Activated naive CD4-positive, alpha-beta T cell treated with anti-CD3 and anti-CD28 coated beads for 36 hours (primary cell): ENCODE measurements around the gene WDR13. TPM values are rescaled to one million over a fixed set of nuclear protein-coding genes. Genes with fewer than 3 reads are reported as not detected.
A peak's percentile ranks its signal among the peaks of the same experiment; 100 is the strongest.
"Not testable (repeated sequence)": the region's sequence is repeated elsewhere in the genome, so short reads cannot be mapped to it uniquely, and the experiment has no call there.

Source experiments
- CTCF ChIA-PET: fragments of 350-600 bp; sonication (Branson Sonifier 250); formaldehyde crosslinking; loops from one replicate; lab custom pipeline; 2021; ENCODE audit warnings: antibody characterized with exemption; lab: Charles Lee
- DNase-seq: peaks from one replicate; pipeline ENCODE4 v3.0.0-alpha.2; 2020
- H3K27ac Mint-ChIP-seq: one replicate; pipeline ENCODE4 v1.8.0; 2021; ENCODE audit warnings: mild to moderate bottlenecking, mixed read lengths
- H3K27me3 Mint-ChIP-seq: one replicate; pipeline ENCODE4 v1.8.0; 2021; ENCODE audit warnings: low read depth, mixed read lengths
- H3K36me3 Mint-ChIP-seq: one replicate; pipeline ENCODE4 v1.8.0; 2021; ENCODE audit warnings: low read depth, mixed read lengths
- H3K4me1 Mint-ChIP-seq: one replicate; pipeline ENCODE4 v1.8.0; 2021; ENCODE audit warnings: low read depth, mixed read lengths
- H3K4me3 Mint-ChIP-seq: one replicate; pipeline ENCODE4 v1.8.0; 2021; ENCODE audit warnings: mild to moderate bottlenecking, moderate library complexity, mixed read lengths
- H3K9me3 Mint-ChIP-seq: one replicate; pipeline ENCODE4 v1.8.0; 2021; ENCODE audit warnings: mixed read lengths
- intact Hi-C: fragments of 100-400 bp; cut with micrococcal nuclease; formaldehyde crosslinking; loops from one replicate; pipeline ENCODE4 v1.15.1; 2023
- total RNA-seq, 2 experiments: library from RNA; stranded (reverse); gene quantifications; one replicate each; pipeline ENCODE4 v1.2.3, GENCODE V29; 2021

Gene WDR13
- total RNA-seq, 2 experiments from 2014 or later, result 37.0 to 40.1 TPM

DNA sequence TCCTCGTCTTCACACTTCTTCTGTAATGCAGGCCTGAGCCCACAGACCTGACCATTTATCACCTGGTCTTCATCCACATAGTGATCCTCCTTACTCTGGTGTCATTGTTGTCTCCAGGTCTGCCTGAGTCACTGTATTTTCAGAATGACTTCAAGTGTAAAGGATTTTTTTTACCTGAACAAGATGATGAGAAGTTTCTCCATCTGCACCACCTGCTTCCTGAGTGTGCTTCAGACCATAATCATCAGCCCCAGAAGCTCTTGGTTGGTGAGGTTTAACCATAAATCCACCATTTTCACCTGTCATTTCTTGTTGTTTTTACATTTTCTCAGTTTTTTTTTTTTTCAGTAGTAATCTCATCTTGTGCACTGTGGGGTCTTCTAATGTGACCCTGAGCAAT, 39.0 kb downstream of the WDR13 start:
- CTCF ChIA-PET, result no interaction called here
- H3K4me3 Mint-ChIP-seq, result no peak overlapping the region
- H3K36me3 Mint-ChIP-seq, result no peaks in the 10 kb centered on the region
- no peak for DNase-seq
- peak overlapping the region; percentile 27 for H3K27ac Mint-ChIP-seq
- intact Hi-C loops, result no loop called here
- H3K4me1 Mint-ChIP-seq, result peaks cover 11% of the 10 kb centered on the region
- no peaks in the 10 kb centered on the region for H3K9me3 Mint-ChIP-seq
- H3K27me3 Mint-ChIP-seq, result no peaks in the 10 kb centered on the region

- intact Hi-C loops, result no loop called here
- CTCF ChIA-PET, result no interaction called here
- Mint-ChIP-seq H3K27ac (peak overlapping the region; percentile 27), H3K27me3 (no peaks in the 10 kb centered on the region), H3K4me1 (peaks cover 7% of the 10 kb centered on the region), H3K36me3 (no peaks in the 10 kb centered on the region), H3K4me3 (no peak overlapping the region), H3K9me3 (no peaks in the 10 kb centered on the region)
- DNase-seq, result no peak
Observed at GRCh38 chrX:48636776-48637175, 39.5 kb downstream of the WDR13 start.

GRCh38 chrX:48645669-48646068, 48.4 kb downstream of the WDR13 start:
- Mint-ChIP-seq H3K27ac (no peak overlapping the region), H3K4me1 (peaks cover 2% of the 10 kb centered on the region), H3K27me3 (no peaks in the 10 kb centered on the region), H3K4me3 (no peak overlapping the region), H3K36me3 (no peaks in the 10 kb centered on the region), H3K9me3 (no peaks in the 10 kb centered on the region)
- no peak for DNase-seq
- CTCF ChIA-PET, result interaction anchor here (0.8 kb wide), 2 partner anchors 112 to 142 kb away, joined by 3 to 4 read pairs; no protein-coding TSS in a partner anchor
- intact Hi-C loops, result no loop called here

DNA sequence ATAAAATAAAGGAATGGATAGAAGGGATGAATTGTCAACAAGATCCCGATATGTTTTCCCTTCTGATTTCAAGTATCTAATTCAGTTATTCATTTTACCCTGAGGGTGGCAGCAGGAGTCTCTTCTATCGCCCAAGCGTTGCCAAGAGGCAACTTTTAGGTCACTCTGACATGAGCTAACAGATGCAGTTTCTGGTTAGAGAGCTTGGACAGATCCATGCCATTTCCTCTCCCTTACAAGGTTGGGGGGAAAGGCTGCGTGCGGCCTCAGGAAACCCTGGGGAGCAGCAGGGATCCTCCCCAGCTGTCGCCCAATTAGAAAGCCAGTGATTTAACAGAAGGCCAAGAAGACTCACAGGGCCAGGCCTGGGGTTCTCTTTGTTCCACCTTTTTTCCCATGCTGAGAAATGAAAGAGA, 51.1 kb downstream of the WDR13 start:
- intact Hi-C loops, result loop anchor here (1.0 to 2.0 kb wide), 3 partner anchors 154 to 297 kb away; partner anchors contain the start of gene HDAC6
- no peak overlapping the region for H3K27ac Mint-ChIP-seq
- no peaks in the 10 kb centered on the region for H3K36me3 Mint-ChIP-seq
- CTCF ChIA-PET, result interaction anchor here (0.6 to 1.9 kb wide), 8 partner anchors 48 to 374 kb away, joined by 3 to 5 read pairs (median 3); partner anchors contain the start of genes HDAC6 and SUV39H1
- H3K9me3 Mint-ChIP-seq, result no peaks in the 10 kb centered on the region
- H3K27me3 Mint-ChIP-seq, result no peaks in the 10 kb centered on the region
- H3K4me1 Mint-ChIP-seq, result peaks cover 11% of the 10 kb centered on the region
- DNase-seq, result peak; percentile 53
- H3K4me3 Mint-ChIP-seq, result no peak overlapping the region

DNA sequence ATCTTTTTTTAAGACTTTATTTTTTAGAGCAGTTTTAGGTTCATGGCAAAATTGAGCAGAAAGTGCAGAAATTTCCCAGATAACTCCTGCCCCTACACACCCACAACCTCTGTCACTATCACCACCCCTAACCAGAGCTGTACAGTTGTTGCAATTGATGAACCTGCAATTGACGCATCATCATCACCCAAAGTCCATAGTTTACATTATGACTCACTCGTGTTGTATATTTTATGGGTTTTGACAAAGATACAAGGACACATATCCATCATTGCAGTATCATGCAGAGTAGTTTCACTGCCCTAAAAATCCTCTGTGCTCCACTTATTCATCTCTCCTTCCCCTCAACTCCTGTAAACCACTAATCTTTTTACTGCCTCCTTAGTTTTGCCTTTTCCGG, 51.8 kb downstream of the WDR13 start:
- intact Hi-C loops, result loop anchor here (2.0 kb wide), 1 partner anchor 154 kb away; the partner anchor contains the start of gene HDAC6
- DNase-seq, result no peak
- no peaks in the 10 kb centered on the region for H3K9me3 Mint-ChIP-seq

DNA sequence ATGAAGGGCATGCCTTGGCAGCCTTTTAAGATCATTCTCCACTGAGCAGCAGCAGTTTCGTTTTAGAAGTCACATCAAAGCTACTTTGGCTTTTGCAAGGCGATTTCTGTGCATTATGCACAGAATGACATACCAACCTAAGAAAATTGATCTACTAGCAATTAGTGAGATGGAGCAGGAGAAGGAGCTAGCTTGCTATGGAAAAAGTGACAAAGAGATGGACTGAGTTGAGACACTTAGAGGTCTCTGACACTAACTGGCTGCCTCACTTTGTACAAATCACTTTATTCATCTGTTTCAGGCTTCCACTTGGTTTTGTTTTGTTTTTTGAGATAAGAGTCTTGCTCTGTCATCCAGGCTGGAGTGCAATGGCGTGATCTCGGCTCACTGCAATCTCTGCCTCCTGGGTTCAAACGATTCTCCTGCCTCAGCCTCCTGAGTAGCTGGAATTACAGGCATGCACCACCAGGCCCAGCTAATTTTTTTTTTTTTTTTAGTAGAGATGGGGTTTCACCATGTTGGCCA, 54.8 kb downstream of the WDR13 start:
- H3K36me3 Mint-ChIP-seq, CTCF ChIA-PET, DNase-seq, H3K27ac Mint-ChIP-seq, H3K9me3 Mint-ChIP-seq, H3K27me3 Mint-ChIP-seq, H3K4me3 Mint-ChIP-seq, intact Hi-C loops: not testable (repeated sequence)
- H3K4me1 Mint-ChIP-seq, result peaks cover 13% of the 10 kb centered on the region

More for the DNA sequence above, 51.8 kb downstream of the WDR13 start:
- Mint-ChIP-seq H3K4me3 (no peak overlapping the region), H3K4me1 (peaks cover 13% of the 10 kb centered on the region), H3K27ac (no peak overlapping the region), H3K36me3 (no peaks in the 10 kb centered on the region), H3K27me3 (no peaks in the 10 kb centered on the region)
- CTCF ChIA-PET, result interaction anchor here (0.9 to 1.0 kb wide), 2 partner anchors 297 to 304 kb away, joined by 3 read pairs; no protein-coding TSS in a partner anchor

GRCh38 chrX:48654746-48655145, 57.5 kb downstream of the WDR13 start:
- intact Hi-C loops, result not testable (repeated sequence)

More at GRCh38 chrX:48654746-48655145, 57.5 kb downstream of the WDR13 start:
- CTCF ChIA-PET, H3K27me3 Mint-ChIP-seq, H3K4me3 Mint-ChIP-seq, H3K27ac Mint-ChIP-seq, DNase-seq, H3K36me3 Mint-ChIP-seq, H3K9me3 Mint-ChIP-seq: not testable (repeated sequence)
- H3K4me1 Mint-ChIP-seq, result peaks cover 11% of the 10 kb centered on the region

Other genes starting within 250 kb of the WDR13 start
- not detected for gene SSX3, start 240.8 kb upstream of the WDR13 start, total RNA-seq
- not detected for gene SSX4, start 214.0 kb upstream of the WDR13 start, total RNA-seq
- gene SSX4B, start 185.5 kb upstream of the WDR13 start, total RNA-seq, result not detected
- gene SLC38A5, start 127.2 kb upstream of the WDR13 start, total RNA-seq, result 10 to 100 TPM; 45.0 to 45.8 TPM
- gene FTSJ1, start 121.3 kb upstream of the WDR13 start, total RNA-seq, result 10 to 100 TPM; 66.2 to 66.8 TPM
- 1 to 10 TPM; 5.2 to 5.6 TPM for gene PORCN, start 88.5 kb upstream of the WDR13 start, total RNA-seq
- 100 to 1,000 TPM; 118 to 123 TPM for gene EBP, start 75.7 kb upstream of the WDR13 start, total RNA-seq
- gene TBC1D25, start 57.8 kb upstream of the WDR13 start, total RNA-seq, result 10 to 100 TPM; 10.6 to 11.1 TPM
- 100 to 1,000 TPM; 139 to 143 TPM for gene RBM3, start 23.0 kb upstream of the WDR13 start, total RNA-seq
- gene WAS, start 86.3 kb downstream of the WDR13 start, total RNA-seq, result 10 to 100 TPM; 76.1 to 77.8 TPM
- 10 to 100 TPM; 31.5 to 31.9 TPM for gene SUV39H1, start 99.2 kb downstream of the WDR13 start, total RNA-seq
- not detected for gene GLOD5, start 164.3 kb downstream of the WDR13 start, total RNA-seq
- not detected for gene GATA1, start 189.1 kb downstream of the WDR13 start, total RNA-seq
- gene HDAC6, start 204.6 kb downstream of the WDR13 start, total RNA-seq, result 10 to 100 TPM; 91.1 to 99.4 TPM
- gene ERAS, start 229.0 kb downstream of the WDR13 start, total RNA-seq, result not detected
- gene PCSK1N, start 238.1 kb downstream of the WDR13 start, total RNA-seq, result 1 to 10 TPM; 1.7 to 1.9 TPM